HPDE6-E6E7 (cell line): ENCODE results near the gene NFKB1.
"Not testable (repeated sequence)": the region's sequence is repeated elsewhere in the genome, so short reads cannot be mapped to it uniquely, and the experiment has no call there.

ENCODE experiments used
- DNase-seq: peaks from one replicate; pipeline ENCODE4 v3.0.0; 2011; ENCODE audit warnings: missing footprints; ENCODE audit errors: extremely low spot score

The NFKB1 gene

GRCh38 chr4:102500696-102501446, at the start of gene NFKB1:
Gene NFKB1 (plus strand): TSS chr4:102501359. CDS start chr4:102525519, 24,160 bp downstream.
- DNase-seq: peak; percentile 10

GRCh38 chr4:102452854-102453253, 48.3 kb upstream of the NFKB1 start:
- no peak for DNase-seq

GRCh38 chr4:102453827-102454226, 47.3 kb upstream of the NFKB1 start:
- DNase-seq: no peak

- DNase-seq: no peak
Observed at GRCh38 chr4:102454268-102454667, 46.9 kb upstream of the NFKB1 start.

GRCh38 chr4:102454981-102455685, 46.0 kb upstream of the NFKB1 start:
- DNase-seq: no peak

- DNase-seq: no peak
Observed at GRCh38 chr4:102455750-102456149, 45.4 kb upstream of the NFKB1 start.

- DNase-seq: peak; percentile 7
Observed at GRCh38 chr4:102466298-102466697, 34.9 kb upstream of the NFKB1 start.

GRCh38 chr4:102469806-102470205, 31.4 kb upstream of the NFKB1 start:
- DNase-seq: no peak

- no peak for DNase-seq
Observed at GRCh38 chr4:102472441-102473013, 28.6 kb upstream of the NFKB1 start.

GRCh38 chr4:102473476-102473875, 27.7 kb upstream of the NFKB1 start:
- DNase-seq: no peak

- DNase-seq: no peak
Observed at GRCh38 chr4:102474736-102475504, 26.2 kb upstream of the NFKB1 start.

GRCh38 chr4:102477657-102478056, 23.5 kb upstream of the NFKB1 start:
- no peak for DNase-seq

GRCh38 chr4:102478186-102478585, 23.0 kb upstream of the NFKB1 start:
- DNase-seq: no peak

GRCh38 chr4:102479832-102480231, 21.3 kb upstream of the NFKB1 start:
- DNase-seq: not testable (repeated sequence)

- no peak for DNase-seq
Observed at GRCh38 chr4:102483120-102483519, 18.0 kb upstream of the NFKB1 start.

- DNase-seq: not testable (repeated sequence)
Observed at GRCh38 chr4:102483990-102484692, 17.0 kb upstream of the NFKB1 start.

- no peak for DNase-seq
Observed at GRCh38 chr4:102492531-102493241, 8.5 kb upstream of the NFKB1 start.

- no peak for DNase-seq
Observed at GRCh38 chr4:102493257-102493656, 7.9 kb upstream of the NFKB1 start.

- no peak for DNase-seq
Observed at GRCh38 chr4:102493794-102494193, 7.4 kb upstream of the NFKB1 start.

GRCh38 chr4:102494603-102495002, 6.6 kb upstream of the NFKB1 start:
- DNase-seq: no peak

- no peak for DNase-seq
Observed at GRCh38 chr4:102497986-102498385, 3.2 kb upstream of the NFKB1 start.
